Activated CD8-positive, alpha-beta memory T cell treated with anti-CD3 and anti-CD28 coated beads, Interleukin-2, amount 50 U/mL, for 1 hour (primary cell): Measurements from ENCODE around the gene ADAMTS6.

Experiments used
- DNase-seq: peaks from one replicate; pipeline ENCODE4 v3.0.0-alpha.2; 2020; ENCODE audit errors: extremely low read depth

Gene ADAMTS6

DNA sequence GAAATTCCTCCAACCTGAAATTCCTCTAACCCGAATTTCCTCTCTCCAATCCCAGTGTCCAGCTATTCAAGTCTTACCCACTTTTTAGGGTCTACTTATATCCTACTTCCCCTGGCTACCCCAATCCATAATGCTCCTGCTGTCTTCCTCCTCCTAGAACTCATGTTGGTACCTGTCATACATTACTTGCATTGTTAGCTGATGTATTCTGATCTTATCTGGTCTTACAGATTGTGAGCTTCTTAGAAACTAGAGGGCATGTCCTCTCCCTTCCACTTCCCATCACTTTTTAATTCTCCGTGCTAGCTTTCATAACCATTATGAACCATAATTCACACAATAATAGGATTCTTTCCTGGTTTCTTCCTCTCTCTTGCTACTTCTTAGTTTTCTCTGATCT is 376.9 kb downstream of the ADAMTS6 start:
- DNase-seq, result no peak

DNA sequence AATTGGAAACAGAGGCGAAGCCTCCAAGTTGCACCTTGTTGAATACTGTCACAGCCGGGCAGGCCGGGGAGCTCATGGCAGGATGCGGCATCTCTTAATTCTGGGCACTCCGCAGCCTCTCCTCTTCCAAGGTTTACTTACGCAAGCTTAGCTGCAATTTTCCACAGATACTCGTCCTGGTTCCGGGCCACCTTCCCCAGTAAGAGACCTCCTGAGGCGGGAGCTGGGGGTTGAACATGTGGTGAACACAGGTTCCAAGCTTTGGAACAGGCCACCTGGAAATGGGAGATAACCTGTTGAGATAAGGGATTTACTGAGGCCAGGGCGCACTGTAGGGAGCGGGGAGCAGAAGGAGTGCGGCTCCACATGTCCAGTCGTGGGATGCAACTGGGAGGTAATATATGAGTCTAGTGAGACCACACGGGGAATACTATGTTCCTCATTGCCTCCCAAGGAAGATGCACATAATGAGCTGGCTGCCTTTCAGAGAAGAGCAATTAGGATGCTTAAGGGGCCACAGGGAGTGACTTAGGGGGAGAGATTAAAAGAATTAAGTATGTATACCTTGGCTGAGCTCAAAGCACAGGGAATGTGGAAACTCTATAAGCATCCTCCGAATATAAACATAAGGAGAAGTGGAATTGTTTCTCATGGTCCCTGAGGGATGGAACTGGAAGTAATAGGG is 377.8 kb downstream of the ADAMTS6 start:
- DNase-seq, result no peak

DNA sequence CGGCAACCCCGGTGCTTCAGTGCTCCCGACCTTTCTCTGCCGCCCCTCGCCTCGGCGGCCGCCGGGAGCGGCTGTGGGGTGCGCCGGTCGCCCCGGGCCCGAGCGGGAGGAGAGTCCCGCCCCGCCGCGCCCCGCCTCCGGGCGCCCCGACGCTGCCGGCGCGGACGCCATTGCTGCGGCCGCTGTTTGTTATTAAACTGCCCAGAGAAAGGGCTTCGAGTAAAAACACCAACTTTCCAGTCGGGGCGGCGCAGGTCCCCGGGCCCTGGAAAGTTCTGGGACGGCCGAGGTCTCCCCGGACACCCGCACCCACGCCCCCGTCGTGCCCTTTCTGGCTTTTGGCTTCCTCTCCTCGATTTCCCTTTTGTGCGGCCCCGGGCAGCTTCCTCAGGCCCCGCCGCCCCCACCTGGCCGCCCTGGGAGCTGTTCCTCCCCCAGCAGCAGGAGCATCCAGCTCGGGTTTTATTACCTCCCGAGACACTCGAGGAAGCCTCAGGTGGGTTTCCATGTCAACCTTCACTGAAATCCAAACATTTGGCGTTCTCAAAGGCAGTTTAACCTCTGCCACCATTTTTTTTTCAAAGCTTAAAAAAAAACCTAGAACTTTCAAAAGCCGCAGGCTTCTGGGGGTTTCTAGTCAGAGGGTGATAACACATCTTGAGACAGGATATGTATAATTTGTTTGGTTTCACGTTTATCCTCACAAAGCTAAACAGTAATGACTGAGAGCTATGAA is 378.6 kb downstream of the ADAMTS6 start:
- peak; percentile 36 for DNase-seq

DNA sequence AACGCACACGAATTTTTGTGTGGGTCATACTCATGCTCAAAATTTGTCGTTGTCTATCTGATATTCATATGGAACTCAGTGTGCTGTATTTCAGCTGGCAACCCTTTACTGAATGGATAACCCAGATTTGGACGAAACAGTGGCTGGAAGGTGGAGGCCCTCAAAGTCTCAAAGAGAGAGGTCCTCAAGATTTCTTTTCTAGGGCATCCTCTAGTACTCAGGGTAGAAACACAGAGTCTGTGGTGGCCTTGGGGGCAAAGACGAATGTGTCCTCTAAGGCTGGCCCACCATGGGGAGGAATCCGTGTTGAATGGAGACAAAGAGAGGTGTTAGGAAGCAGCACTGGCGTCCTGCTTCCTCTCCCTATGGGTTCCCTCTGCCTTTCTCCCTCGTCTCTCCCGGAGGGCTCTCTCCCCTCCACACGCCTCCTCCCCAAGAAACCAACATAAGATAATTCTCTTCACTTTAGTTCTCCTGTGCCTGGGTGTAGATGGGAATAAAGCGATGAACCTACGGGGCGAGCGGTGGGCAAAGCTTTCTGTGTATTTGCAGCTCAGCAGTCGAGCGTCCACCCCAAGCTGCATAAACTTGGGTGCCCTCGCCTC is 379.2 kb downstream of the ADAMTS6 start:
- no peak for DNase-seq

DNA sequence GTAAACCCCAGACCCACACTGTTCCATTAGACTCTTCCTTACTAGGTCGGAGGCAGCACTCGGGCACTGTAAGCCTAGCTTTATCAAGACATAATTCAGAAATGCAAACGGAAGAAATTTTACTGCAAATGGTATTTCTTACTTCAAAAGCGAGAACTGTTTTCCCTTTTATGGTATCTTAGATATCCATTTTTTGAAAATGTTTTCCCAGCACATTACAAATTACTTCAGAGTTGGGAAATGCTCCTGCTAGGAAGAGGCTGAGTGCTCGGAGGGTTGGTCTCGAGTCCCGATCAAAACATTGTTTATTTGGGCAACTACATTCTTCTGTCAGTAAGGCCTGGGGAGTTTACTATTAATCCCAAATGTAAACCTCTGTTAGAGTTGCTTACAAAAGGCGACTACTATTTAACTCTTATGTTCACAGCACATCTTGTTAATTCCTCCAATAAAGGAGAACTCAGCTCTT is 380.1 kb downstream of the ADAMTS6 start:
- no peak for DNase-seq

DNA sequence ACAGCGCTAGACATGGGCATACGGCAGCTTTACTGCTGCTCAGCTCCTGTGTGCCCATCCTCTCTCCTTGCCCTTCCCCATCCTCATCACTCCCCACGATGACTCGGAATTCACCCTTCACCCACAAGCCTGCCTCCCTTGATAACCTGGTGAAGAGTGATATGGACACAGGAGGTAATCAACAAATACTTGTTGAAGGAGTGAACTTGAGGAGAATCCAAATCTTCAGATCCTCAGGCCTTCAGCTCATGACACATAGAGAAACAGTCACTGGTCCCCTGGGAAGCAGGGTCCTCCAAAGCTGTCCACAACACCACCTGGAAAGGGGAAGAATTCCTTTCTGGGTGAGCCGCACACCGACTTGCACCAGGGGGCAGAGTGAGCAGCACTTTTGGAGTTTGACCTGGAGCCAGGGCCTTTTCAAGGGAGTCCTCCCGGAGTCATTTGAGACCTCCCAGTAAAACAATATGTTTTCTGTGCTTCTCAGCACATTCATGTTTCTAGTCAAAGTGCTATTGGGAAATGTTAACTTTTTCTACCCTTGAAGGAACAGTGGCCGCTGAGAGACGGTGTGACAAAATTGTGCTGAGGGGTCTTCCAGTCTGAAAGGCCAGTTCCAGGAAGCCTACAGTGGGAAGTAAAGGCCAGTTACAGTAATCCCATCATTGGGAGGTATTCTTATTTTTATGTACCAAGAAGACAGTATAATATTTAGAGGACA is 380.6 kb downstream of the ADAMTS6 start:
- no peak for DNase-seq
